ENCODE measurements around the gene SLBP. TPM values are rescaled to one million over a fixed set of nuclear protein-coding genes. Genes with fewer than 3 reads are reported as not detected.

SLBP gene
- 10 to 100 TPM; 13.8 to 31.2 (median 24.1) TPM for polyA plus RNA-seq

DNA sequence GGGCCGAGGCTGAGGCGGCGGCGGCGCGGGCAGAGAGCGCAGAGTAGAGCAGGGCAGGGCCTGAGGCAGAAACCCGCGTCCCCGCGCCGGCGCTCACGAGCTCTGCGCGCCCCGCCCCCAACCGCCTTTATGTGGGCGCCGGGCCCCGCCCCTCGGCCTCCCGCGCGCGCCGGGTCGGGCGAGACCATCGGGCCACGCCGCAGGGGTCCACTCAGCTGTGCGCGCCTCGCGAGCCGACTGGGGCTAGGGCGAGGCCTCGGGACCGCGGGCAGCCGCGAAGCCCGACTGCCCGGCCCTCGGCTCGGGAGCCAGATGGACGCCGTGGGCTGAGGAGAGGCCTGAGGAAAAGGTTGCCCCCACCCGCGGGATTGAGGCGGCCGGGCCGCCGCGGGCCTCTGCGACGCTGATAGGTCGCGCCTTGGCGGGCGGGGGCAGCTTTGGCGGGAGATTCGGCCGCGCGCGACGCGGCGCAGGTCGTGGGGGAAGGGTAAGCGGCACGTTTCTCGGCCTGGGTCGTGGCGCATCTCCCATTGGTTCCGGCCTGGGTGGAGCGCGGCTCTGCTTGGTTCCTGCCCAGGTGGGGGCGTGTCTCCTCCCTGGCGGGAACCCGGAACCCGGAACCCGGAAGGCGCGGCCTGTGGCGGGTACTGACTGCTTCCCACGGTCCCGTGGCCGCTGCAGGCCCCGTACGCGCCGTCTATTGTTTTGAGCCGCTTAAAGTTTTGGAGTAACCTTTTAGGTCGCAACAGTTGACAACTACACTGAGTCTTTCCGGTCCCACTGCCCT is at the start of gene SLBP:
Gene SLBP (minus strand): TSS at position 104 of the 787 bp plus-strand sequence. CDS start 131 bp downstream, outside the sequence.
- WGBS, 3 donors, result 0% methylated on average over 65 to 98 of the region's 98 CpGs
- H3K27ac ChIP-seq (ENCODE audit: low read depth, low read length), result peak within 1 kb of the TSS; percentile 100

DNA sequence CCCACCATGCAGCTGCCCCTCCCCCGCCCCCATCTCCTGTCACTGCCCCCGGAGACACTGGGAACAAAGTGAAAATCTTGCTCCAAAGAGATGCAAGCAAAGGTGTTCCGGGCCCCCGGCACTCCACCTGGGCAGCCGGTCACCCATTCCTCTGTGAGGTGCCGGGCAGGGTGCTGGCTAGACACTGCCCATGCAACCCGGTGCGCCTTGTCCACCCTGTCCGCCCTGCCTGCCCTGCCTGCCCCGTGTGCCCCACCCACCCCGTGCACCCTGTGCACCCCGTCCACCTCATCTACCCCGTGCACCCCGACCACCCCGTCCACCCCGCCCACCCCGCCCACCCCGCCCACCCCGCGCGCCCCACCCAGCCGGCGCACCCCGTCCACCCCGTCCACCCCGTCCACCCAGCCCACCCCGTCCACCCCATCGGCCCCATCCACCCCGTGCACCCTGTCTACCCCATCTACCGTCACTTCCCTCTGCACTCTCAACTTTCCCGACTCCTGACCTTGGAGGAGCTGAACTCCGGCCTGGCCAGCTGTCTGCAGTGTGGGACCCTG is 49.1 kb upstream of the SLBP start:
- H3K27ac ChIP-seq (ENCODE audit: low read depth, low read length), result no peak overlapping the region
- 66 to 72% (median 72%) methylated on average over 20 to 32 of the region's 32 CpGs for WGBS, 3 donors

DNA sequence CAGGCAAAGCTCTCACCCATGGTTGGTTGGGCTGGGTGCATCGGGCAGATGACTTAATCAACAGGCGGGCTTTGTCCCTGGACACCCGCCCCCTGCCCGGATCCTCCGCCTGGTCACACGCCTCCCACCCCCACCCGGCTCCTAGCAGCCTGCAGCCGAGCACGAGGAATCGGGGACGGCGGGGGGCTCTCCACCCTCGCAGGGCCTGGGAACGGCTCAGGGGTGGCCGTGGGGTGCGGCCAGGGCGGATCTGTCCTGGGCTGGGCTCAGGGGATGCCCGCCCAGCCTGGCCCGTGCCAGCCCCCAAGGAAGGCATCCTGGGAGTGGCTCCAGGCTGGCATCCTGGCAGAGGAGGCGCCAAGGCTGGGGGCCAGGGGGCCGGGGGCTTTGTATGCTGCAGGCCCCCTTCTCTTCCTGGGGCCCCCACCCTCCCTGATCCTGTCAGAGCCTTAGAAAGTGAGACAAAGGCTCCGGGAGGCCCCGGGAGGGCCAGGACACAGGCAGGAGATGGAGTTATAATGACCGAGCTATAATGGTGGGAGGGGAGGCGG is 48.5 kb upstream of the SLBP start:
- WGBS, 3 donors, result 58 to 64% (median 60%) methylated on average over 23 to 25 of the region's 25 CpGs
- H3K27ac ChIP-seq (ENCODE audit: low read depth, low read length), result no peak overlapping the region

DNA sequence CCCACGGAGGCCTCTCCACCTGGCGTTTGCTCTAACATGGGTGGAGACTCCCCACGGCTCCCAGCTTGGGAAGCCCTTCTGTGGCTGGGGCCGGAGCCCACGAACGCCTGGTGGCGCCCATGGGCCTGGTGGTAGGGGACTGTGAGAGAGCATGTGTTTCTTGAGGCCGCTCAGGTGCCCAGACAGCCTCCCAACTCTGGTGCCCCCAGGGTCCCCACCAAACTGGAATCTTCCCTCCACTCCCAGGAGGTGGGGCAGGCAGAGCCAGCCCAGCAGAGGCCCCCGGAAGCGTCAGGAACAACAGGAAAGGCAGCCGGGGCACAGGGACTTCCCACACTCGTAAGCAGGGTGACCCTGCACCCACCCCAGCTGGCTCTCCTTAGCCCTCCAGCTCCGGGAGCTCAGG is 47.7 kb upstream of the SLBP start:
- WGBS, 3 donors, result 58 to 83% (median 64%) methylated on average over 13 of the region's 13 CpGs
- H3K27ac ChIP-seq (ENCODE audit: low read depth, low read length), result no peak overlapping the region

DNA sequence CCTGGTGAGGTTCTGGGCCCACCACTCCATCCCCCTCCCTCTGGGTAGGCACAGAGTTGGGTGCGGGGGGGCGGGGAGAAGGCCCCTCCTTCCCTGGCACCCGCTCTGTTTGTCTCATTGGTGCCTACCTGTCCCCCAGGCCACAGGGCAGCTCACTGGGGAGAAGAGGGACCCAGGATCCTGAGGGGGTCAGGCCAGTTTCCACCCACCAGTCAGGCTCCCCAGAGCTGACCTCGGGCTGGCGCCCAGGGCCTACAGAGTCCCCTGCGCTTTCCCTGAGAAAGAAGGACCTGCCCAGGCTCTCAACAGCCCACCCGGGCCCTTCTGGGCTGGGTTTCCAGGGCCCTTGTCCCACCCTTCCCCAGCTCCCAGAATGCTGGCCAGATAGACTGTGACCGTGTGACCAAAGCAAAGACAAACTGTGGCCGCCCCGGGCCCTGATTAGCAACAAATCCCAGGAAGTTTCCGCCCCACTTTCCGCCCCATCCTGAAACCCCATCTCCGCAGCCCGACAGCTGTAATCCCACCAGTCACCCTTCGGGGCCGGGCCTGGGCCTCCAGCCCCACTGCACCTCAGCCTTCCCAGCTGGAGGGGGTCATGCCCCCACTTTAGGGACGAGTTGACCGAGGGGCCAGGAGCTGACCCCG is 47.2 kb upstream of the SLBP start:
- no peak overlapping the region for H3K27ac ChIP-seq (ENCODE audit: low read depth, low read length)
- 85 to 86% (median 85%) methylated on average over 16 to 19 of the region's 19 CpGs for WGBS, 3 donors

DNA sequence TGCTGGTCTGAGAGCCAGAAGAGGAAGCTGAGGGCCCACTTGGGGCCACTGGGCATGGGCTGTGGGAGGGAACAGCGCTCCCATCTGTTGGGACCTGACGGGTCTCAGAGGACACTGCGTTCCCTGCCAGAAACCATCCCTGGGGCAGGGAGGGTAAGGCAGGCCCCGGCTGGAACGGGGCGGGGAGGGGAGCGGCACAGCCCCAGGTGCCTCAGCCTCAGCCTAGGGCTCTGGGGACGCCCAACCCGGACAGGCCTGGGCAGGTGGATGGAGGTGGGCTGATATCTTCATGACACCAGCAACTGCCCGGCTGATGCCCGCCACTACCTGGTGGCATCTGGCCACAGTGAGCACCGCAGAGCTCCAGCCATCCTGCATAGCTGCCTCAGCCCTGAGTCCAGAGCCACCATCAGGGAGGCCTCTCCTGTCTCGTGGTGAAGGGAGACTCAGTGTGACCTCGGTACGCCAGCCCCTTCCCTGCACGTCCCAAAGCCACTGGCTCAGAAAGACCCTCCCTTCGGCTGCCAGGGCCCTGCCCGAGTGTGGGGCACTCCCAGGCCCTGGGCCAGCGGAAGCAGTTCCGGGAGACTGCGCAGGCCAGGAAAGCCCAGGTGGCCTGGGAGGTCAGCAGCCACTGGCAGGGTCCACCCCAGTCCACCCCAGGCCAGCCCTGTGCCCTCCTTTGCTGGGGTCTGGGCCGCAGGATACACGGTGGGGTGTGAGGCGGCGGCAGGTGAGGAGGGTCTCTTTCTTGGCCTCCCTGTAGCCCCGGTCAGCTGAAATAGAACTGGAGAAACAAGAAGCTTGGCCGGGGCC is 46.4 kb upstream of the SLBP start:
- no peak overlapping the region for H3K27ac ChIP-seq (ENCODE audit: low read depth, low read length)
- WGBS, 3 donors, result 85 to 92% (median 91%) methylated on average over 26 to 27 of the region's 27 CpGs

DNA sequence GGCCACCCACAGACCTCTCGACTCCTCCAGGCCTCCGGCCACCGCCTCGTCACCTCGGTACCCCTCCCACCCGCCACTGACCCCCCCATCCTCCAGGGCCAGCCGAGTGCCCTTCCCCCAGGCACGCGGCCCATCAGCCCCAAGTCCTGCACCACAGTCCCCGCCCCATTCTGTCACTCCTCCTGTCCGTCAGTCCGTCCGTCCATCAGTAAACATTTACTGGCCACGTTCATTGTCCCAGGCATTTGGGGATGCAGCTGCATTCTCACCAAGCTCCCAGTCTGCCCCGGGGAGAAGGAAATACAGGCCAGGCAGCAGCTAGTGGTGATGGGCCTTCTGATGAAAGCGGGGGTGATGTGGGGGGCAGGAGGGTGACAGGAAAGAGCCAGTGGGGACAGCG is 45.7 kb upstream of the SLBP start:
- 67 to 75% (median 72%) methylated on average over 17 of the region's 17 CpGs for WGBS, 3 donors

DNA sequence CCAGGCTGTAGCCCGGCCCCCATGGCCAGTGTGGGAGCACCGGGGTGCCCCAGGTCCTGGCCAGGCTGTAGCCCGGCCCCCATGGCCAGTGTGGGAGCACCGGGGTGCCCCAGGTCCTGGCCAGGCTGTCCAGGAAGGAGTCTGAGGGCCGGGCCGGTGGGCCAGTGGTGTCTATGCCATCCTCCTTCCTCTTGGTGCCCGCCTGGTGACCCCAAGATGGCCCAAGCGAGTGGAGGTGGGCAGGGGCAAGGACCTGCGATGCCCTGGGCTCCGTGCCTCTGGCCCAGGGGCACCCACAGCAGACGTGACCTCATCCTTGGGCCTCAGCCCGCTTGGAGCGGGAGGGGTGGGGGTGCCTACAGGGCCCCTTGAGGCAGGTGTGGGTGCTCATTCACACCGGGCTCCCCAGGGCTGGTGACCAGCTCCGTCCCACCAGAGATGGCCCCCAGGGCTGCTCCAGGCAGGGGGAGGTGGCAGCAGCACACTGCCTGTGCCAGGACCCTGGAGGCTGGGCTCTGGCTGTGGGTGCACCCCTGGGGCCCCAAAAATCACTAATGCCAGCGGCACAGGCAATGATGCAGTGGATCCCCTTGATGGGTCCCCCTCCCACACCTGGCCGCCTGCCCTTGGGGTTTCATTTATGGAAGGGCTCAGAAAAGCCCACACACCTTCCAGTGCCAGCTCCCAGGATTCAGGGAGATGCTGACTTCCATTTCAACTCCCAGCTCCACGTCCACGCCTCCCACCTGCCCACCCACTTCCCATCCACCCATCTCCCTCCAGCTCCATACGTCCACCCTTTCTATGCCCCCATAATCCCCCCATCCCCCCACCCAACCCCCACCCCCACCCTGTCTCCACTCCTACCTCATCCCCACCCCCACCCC is 45.0 kb upstream of the SLBP start:
- WGBS, 3 donors, result 78 to 83% (median 82%) methylated on average over 18 to 20 of the region's 20 CpGs

More for the DNA sequence above, 45.7 kb upstream of the SLBP start:
- no peak overlapping the region for H3K27ac ChIP-seq (ENCODE audit: low read depth, low read length)

DNA sequence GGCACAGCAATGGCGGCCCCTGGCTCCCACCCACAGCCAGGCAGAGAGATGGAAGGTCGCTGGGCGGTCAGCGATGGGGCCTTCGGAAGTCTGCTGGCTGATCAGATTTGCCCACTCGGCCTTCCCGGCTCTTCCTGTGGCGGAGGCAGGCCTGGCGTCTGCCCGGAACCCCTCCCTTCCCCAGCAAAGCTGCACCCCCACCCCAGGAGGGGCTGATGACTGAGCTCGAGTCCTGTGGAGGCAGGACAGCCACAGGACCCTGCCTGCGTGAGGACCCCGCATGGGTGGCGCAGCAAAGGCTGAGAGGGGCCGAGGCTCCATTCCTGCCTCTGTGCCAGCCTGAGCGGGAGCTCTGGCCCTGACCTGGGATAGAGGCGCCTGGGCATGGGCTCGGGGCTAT is 44.0 kb upstream of the SLBP start:
- no peak overlapping the region for H3K27ac ChIP-seq (ENCODE audit: low read depth, low read length)
- 56 to 80% (median 64%) methylated on average over 18 of the region's 18 CpGs for WGBS, 3 donors

More for the DNA sequence above, 45.0 kb upstream of the SLBP start:
- no peak overlapping the region for H3K27ac ChIP-seq (ENCODE audit: low read depth, low read length)

DNA sequence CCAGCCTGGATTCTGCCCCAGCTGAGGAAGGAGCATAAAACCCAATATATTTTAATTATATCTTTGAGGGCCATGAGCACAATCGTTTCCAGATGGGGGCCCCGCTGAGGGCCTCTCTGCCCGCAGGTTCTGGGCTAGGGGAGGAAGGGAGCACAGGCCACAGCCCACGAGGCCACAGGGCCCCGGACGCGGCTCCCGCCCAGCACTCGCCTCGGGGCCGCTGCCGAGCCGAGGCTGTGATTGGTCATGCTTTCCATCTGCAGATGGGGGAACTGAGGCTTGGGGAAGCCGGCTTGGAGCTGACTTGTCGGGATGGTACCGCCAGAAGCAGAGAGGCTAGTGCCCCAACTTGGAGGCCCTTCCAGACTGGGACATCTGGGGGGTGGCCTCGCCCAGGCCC is 43.2 kb upstream of the SLBP start:
- 83 to 92% (median 87%) methylated on average over 15 to 17 of the region's 17 CpGs for WGBS, 3 donors
- no peak overlapping the region for H3K27ac ChIP-seq (ENCODE audit: low read depth, low read length)

DNA sequence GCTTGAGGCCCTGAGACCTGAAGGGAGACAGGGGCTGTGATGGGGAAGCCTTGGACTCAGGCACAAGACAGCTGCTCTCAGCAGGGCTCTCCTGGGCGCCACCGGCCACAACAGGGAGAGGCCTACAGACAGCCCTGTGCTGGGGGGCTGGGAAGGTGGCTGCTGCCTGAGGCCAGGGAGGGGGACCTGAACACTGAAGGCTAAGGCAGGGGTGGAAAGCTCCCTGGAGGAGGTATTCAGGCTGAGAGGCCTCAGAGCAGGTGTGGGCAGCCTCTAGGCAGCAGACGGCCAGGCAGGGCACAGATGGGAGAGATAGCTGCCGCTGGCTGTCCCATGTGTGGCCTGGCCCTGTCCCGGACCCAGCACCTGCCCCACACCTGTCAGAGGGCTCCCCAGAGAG is 42.2 kb upstream of the SLBP start:
- 83 to 90% (median 85%) methylated on average over 5 of the region's 5 CpGs for WGBS, 3 donors

DNA sequence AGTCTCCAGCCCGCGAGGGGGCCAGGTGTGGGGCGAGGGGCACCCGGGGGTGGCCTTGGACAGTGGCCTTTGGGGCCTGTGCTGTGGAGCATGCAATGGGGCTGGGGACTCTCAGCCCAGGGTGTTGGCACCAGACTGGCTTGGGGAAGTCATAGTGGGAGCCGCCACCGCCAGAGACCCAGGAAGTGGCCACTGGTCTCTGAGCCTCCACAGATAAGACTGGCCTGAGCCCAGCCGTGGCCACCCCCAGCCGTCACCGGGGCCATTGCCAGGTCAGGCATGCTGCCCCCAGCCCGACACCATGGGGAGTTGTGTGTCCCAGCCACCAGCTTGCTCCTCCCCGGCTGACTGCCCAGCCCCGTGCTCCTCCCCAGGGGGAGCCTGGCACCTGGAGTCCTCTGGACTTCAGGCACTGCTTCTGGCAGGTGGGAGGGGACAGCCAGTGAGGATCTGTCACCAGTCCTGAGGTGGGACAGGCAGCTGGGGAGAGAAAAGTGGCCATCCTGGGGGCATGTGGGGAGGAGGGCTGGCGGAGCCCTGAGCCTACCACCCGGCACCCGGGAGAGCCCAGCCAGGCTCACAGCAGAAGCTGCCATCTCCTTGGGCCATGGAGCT is 41.7 kb upstream of the SLBP start:
- no peak overlapping the region for H3K27ac ChIP-seq (ENCODE audit: low read depth, low read length)
- 78 to 88% (median 83%) methylated on average over 15 of the region's 15 CpGs for WGBS, 3 donors

More for the DNA sequence above, 42.2 kb upstream of the SLBP start:
- H3K27ac ChIP-seq (ENCODE audit: low read depth, low read length), result no peak overlapping the region

DNA sequence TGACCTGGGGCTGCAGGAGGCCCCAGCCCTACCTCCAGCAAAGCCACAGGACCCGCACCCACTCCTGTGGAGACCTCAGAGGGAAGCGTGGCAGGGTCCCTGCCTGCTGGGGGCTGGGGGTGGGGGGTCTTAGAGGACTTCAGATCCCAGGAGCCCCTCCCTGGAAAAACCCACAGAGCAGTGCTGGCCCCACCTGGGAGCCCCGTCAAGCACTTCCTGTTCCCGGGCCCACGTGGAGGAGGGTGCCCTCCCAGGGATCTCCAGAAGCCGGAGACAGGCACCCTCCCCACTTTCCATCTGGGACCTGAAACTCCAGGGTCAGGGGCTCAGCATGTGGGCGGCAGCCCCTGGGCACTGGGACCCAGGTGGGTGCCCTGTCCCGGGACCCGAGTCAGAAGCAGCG is 41.2 kb upstream of the SLBP start:
- 70 to 76% (median 76%) methylated on average over 9 to 10 of the region's 10 CpGs for WGBS, 3 donors
- H3K27ac ChIP-seq (ENCODE audit: low read depth, low read length), result no peak overlapping the region

DNA sequence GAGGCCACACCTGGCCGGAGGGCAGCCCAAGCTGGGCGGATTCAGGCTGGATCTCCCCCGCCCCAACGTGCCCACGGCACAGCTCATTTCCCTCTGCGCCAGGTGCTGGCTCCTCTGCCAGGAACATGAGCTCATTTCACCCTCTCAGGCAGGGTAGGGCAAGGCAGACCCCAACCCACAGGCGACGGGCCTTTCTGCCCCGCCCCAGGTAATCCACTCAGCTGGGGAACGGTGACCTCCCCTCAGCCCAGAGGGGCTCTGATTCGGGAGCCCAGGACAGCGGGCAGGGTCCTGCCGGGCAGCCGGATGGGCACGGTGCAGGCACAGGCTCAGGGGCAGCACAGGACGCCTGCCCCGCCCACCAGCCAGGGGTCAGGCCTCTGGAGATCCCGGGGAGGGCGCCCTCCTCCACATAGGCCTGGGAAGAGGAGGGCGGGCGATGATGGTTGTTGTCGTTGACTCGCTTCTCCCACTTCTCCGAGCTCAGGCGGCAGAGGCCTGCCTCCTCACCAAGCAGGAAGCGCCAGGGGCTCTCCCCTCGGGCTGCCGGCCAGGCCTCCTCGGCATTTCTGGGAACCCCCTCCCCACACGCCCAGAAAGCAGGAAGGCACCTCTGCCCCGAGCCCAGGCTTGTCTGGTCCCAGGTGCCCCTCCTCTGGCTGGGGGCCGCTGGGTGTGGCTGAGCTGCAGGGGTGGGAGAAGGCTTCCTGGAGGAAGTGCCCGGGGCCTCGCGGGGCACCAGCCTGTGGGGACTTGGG is 40.3 kb upstream of the SLBP start:
- WGBS, 3 donors, result 27 to 61% (median 32%) methylated on average over 33 to 35 of the region's 35 CpGs
- H3K27ac ChIP-seq (ENCODE audit: low read depth, low read length), result no peak overlapping the region

DNA sequence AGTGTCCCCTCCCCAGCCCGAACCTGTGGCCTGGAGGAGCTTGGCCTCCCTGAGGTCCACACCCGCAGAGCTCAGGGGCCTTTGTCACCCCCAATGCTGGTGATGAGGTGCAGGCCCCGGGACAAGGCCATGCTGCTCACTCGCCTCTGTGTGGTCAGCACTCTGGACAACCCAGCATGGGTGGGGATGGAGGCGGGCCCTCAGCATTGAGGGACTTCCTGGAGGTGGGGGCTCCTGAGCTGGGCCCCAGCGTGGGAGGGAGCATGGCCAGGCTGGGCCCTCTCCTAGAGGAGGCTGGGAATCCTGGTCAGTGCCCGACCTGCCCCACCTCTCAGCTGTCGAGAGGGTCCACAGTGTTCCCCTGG is 39.8 kb upstream of the SLBP start:
- H3K27ac ChIP-seq (ENCODE audit: low read depth, low read length), result no peak overlapping the region
- WGBS, 3 donors, result 66 to 79% (median 72%) methylated on average over 8 of the region's 8 CpGs

DNA sequence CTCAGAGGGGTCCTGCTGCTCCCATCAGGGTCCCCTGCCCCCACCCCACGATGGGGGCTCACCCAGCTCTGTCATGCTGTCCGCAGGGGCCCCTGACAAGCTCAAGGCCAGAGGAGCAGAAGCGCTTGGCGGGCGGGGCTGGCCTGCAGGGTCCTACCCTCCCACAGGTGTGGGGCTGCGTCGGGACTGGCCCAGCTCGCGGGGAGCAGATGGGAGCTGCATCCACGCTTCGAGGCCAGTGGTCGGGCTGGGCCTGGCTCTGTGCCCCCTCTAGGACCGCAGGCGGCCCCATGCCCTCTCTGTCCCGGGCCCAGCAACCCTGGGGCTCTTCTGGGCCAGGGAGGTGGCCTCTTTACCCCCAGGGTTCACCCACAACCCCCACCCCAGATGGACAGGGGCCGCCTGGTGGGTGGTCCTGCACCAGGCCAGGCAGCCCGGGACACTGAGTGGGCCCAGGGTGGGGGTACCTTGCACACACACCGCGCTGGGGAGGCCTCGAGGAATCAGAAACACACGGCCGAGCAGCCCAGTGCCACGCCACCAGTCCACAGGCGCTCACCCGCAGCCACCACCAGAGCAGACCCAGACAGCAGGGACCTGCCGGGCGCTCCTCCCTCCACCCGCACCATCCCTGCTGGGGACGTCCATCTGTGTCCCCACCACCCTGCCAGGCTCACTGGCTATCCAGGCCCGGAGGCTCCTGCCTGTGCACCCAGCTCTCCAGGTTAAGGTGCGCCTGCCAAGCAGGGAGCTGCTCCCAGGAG is 39.2 kb upstream of the SLBP start:
- H3K27ac ChIP-seq (ENCODE audit: low read depth, low read length), result no peak overlapping the region
- WGBS, 3 donors, result 87 to 94% (median 90%) methylated on average over 29 to 31 of the region's 31 CpGs
